Measurements from ENCODE around the gene CREB3L2.
"Not testable (repeated sequence)": the region's sequence is repeated elsewhere in the genome, so short reads cannot be mapped to it uniquely, and the experiment has no call there.

CREB3L2 gene

DNA sequence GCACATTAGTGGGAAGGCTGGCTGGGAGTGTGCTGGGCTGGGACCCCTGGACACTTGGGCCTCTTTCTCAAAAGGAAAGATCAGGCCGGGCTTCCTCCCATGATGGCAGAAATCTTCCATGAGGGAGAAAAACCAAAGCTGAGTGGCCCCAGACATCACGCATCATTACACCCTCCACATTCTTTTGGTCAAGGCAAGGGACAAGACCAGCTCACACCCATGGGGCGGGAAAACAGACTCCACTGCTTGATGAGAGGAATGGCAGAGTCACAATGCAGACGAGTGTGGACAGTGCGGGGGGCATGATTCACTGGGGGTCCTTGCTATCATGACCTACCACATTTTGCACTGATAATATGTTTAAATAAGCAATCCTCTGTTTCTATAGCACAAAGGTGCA, 73.3 kb downstream of the CREB3L2 start:
- no peak for DNase-seq

DNA sequence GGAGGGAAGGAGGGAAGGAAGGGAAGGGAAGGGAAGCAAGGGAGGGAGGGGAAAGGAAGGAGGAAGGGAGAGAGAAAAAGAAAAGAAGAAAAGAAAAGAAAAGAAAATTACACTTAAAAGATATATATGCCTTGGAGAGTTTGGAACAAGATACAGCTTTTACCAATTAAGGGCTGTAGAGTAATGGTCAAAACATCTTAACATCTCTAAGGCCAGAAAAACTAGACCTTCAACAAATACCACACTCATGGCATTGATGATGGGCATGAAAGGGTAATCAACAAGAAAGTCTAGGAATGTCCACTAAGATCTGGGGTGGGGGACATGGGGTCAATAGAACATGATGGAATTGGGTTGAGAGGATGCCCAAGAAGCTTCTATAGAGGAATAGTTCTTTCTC, 74.5 kb downstream of the CREB3L2 start:
- no peak for DNase-seq

DNA sequence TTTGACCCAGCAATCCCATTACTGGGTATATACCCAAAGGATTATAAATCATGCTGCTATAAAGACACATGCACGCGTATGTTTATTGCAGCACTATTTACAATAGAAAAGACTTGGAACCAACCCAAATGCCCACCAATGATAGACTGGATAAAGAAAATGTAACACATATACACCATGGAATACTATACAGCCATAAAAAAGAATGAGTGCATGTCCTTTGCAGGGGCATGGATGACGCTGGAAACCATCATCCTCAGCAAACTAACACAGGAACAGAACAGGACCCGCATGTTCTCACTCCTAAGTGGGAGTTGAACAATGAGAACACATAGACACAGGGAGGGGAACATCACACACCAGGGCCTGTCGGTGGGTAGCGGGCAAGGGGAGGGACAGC, 75.7 kb downstream of the CREB3L2 start:
- not testable (repeated sequence) for DNase-seq

DNA sequence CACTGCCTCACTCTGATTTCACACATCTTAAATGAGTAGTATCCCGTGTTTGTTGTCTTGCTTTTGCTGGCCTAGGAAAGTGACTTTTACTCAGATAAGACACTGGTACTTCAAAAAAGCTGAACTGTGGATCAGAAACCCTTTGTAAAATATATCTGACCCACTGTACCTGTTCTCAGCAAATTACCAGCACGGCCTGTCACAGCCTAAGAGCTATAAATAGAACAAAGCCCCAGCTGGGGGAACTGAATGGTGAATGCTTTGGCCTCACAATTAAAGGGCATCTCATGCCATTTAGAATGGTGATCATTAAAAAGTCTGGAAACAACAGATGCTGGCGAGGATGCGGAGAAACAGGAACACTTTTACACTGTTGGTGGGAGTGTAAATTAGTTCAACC, 76.1 kb downstream of the CREB3L2 start:
- DNase-seq, result no peak

DNA sequence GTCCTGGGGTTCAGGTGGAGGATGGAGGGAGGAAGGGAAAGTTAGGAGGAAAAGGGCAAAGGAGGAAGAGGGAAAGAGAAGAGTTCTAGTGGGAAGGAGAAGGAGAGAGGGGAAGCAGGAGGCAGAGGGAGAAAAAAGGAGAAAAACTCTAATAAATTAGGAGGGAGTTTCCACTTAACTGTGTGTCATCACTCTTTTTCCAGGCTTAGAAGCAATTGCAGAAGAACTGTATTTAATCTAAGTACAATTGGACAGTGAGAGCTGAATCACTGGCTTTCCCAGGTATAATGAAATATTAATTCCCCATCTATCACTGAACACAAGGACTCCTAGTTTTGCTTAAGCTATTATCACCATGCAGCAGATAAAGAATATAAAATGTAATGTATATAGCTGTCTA, 76.8 kb downstream of the CREB3L2 start:
- no peak for DNase-seq

DNA sequence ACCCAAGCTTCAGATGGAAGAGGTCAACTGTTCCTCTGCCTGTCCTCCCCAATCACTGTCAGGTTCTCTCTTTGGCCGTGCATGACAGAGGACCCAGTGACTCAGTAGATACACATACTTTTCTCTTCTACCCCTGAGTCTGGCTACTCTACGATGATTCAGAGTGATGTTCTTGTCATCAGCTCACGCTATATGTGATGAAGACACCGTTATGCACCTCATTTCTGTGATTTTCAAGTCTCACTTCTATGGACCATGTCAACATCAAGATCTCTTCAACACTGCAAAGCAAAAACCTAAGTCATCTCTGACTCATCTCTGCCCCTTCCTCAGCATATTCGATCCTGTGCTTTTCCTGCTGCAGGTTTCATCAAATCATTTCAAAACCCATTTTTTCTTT, 78.5 kb downstream of the CREB3L2 start:
- no peak for DNase-seq

DNA sequence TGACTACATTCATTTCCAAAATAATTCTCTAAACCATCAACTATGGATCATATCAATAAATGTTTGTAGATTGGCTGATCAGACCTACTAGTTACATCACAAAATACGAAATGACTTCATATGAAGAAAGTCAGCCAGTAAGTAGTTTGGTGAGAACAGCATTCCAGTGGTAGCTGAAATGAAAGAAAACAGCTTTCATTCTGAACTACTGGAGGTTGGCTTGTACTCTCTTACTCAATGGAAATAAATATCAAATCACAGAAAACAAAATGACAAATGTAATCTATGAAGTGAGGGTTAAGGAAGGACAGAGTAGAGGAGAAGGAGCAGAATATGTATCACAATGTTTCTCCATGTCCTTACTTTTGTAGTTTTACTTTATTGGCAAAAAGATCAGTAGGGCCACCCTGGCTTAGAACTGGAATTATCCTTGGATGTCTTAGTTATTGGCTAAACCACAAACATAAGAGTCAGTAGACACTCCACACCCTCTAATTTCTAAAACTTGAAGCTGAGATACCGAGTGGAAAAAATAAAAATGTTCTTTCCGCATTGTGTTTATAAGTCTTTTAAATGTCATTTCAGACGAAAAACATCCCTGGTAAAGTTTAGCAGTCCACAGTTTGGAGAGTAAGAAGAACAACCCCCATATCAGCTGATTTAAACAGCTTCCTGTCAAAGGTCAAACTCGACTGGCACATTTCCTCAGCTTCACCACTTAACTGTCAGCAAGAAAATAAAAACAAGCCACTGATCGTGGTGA, 81.1 kb downstream of the CREB3L2 start:
- no peak for DNase-seq

DNA sequence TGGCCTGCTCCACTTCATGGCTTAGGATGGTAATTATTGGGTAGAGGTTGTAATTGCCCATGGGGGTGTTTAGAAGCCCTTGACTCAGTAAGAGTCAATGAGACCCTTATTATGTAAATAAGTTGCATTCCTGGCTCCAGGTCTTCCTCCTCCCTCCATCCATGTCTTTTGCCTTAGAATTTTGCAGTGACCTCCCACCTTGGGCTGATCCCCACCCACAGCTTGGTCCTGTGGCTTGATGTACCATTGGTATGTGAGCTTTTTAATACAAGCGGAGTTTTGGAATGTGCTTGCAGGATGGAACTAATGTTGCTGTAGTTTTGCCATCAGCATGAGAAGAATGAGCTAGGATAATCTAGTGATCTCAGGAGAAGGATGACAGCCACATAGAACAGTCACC, 81.9 kb downstream of the CREB3L2 start:
- no peak for DNase-seq

DNA sequence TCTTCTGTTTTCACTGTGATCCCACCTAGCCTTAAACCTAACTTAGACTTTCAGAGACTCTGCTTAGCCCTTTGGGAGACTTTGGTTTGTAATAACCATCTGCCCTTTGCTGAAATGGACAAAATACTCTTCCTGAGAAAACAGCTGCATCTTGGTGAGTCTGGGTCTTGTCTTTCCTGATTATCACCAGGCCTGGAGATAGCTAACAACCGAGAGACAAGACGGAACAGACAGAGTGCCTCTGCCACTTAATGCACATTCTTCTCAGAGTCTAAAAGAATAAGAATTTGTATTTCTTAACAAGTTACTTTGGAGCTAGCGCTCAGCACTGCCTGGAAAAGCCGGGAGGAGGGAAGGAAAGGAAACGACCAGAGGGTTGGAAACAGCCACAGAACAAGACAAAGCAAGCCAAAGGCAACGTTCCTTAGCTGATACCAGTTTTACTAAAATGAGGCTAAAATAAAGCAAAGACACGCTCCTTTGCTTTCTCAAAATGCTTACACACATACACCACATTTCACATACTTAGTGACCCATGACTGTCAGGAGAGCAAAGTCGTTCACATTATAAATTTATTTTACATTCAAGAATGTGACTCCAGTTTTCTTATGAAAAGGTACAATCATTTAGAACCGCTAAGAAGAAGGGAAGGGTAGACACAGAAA, 84.8 kb downstream of the CREB3L2 start:
- no peak for DNase-seq

DNA sequence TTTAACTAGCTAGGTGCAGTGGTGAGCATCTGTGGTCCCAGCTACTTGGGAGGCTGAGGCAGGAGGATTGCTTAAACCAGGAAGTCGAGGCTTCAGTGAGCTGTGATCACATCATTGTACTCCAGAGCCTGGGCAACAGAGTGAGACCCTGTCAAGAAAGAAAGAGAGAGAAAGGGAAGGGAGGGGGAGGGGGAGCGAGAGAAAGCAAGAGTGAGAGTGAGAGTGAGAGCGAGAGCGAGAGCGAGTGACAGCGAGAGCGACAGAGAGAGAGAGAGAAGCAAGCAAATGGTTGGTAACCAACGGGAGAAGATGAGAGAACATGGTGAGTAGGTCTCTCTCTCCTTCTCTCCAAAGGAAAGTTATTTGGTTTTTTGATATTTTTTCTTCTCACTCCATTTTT, 85.3 kb downstream of the CREB3L2 start:
- DNase-seq, result no peak

DNA sequence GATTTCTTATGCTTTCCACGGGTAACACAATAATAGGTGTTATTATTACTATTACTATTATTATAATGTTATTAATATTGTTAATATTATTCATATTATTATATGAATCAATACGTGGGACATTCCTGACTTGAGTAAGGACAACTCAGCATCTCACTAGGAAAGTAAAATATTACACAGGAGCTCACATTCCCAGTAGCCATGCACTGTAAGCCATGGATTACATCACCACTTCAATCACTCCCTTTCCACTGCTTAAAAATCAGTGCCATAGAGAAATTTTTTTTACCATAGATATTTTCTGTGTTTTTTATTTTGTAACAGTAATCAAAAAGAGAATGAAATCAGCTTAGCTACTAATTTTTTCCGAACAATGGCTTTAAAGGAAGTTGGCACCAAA, 86.6 kb downstream of the CREB3L2 start:
- no peak for DNase-seq

DNA sequence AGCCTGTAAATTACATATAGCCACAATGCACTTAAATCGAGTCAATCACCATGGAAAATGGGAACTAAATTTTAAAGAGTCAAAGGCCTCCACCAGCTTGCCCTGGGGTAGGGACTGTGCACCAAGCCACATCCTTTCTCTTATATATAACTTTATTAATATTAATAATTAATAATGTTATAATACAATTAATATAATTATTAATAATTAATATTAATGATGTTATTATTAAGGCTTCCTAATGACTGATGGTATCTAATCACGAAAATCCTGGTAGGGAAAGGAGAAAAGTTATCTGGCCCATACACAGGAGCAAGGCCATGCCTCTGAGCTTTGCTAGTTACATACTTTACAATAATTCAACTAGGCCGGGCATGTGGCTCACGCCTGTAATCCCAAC, 87.9 kb downstream of the CREB3L2 start:
- DNase-seq, result no peak

DNA sequence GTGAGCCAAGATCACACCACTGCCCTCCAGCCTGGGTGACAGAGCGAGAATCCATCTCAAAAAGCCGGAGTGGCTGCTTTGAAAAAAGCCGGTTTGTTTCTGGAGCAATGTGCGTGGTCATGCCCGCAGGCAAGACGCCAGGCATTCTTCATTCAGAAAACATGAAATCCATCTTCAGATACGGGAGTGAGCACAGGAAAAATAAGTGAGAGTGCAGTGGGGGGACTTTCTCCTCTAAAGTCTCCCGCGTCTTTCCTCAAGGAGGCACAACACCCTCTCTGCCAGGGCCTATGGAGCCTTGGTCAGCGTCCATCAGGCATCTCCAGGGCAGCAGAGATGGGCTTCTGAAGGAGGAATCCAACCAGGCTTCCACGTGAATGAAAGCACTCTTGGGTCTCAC, 92.8 kb downstream of the CREB3L2 start:
- DNase-seq, result no peak

DNA sequence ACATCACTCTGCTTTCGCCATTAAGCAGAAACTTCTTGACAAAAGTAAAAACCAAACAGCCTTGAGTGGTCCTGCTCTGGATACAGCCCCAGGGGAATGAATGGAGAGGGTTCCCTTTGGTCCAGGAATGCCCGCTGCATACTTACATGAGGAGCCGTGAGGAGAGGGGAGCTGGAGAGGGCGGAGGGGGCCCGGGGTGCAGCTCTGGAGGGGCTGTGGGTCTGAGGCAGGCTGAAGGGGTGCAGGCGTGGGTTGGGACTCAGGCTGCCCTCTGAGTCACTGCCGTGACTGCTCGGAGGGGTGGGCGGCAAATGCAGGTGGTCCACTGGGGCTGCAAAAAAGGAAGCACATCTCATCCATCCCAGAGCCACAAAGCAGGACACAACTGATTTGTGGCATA, 93.8 kb downstream of the CREB3L2 start:
- DNase-seq, result no peak

DNA sequence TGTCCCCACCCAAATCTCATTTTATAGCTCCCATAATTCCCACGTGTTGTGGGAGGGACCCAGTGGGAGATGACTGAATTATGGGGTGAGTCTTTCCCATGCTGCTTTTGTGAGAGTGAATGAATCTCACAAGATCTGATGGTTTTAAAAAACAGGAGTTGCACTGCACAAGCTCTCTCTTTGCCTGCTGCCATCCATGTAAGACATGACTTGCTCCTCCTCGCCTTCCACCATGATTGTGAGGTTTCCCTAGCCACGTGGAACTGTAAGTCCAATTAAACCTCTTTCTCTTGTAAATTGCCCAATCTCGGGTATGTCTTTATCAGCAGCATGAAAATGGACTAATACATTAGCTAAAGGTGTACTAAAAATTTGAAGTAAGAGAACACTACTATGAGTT, 95.2 kb downstream of the CREB3L2 start:
- not testable (repeated sequence) for DNase-seq

DNA sequence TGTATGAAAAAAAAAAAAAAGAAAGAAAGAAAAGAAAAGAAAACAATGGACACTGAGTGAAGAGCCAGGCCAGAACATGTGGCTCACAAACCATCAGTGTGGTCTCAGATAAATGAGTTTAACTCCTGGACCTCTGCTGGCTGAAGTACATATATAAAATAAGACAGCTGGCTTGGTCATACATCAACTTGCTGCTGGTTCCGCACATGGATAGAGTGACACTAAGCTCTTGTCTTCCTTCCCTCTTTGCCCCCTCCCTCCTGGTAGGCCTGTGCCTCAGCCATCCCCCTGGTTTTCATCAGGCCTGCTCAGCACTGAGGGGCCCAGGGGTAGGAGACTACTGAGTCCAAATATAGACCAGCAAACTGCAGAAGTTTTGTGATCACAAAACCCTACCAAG, 97.1 kb downstream of the CREB3L2 start:
- DNase-seq, result no peak

DNA sequence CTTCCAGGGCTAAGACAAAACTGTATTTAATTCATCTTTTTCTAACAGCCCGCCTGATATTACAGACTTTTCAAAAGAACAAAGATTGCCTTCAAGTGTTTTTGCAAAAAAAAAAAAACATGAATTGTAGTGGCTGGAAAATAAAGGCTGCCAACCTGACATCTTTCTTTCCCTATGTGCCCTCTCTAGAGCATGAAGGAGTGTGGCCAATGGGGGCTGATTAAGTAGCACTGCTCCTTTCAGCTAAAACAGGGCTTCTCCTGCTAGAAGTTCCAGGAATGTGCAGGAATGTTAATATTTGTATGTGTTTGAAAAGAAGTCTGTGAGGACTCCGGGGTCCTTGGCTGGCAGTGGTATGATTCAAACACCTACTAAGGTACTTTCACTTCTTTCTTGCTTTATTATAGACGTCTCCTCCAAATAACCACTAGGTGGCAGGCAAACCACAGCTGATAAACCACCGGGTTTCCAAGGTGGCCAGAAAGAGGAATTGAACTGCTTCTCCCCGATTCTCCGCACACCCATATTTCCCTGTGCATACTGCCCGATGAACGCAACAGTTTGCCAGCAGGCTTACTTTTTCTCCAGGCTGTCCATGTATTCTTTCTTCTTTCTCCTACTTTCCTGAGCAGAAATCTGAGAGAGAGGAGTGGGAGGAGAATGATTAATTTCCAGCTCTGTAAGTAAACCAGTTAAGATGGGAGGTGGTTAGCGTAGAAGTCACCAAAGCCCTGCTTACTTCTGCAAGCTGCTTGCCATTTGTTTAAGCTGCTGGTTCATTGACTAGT, 98.3 kb downstream of the CREB3L2 start:
- DNase-seq, result peak; percentile 59

DNA sequence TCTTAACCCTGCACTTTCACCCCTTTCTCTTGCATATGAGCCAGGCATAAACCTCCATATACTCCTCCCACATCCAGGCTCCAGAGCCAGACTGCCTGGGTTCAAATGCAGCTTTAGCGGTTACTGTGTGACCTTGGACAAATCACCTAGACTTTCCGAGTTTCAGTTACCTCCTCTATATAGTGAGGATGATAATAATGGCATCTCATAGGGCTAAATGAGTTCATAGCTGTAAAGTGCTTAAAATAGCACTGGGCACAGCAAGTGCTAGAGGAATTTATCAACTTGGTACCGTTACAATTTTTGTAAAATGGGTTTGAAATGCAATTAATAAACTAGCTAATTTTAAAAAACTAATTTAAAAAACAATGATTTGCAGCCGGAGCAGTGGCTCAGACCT, 101.7 kb downstream of the CREB3L2 start:
- no peak for DNase-seq

DNA sequence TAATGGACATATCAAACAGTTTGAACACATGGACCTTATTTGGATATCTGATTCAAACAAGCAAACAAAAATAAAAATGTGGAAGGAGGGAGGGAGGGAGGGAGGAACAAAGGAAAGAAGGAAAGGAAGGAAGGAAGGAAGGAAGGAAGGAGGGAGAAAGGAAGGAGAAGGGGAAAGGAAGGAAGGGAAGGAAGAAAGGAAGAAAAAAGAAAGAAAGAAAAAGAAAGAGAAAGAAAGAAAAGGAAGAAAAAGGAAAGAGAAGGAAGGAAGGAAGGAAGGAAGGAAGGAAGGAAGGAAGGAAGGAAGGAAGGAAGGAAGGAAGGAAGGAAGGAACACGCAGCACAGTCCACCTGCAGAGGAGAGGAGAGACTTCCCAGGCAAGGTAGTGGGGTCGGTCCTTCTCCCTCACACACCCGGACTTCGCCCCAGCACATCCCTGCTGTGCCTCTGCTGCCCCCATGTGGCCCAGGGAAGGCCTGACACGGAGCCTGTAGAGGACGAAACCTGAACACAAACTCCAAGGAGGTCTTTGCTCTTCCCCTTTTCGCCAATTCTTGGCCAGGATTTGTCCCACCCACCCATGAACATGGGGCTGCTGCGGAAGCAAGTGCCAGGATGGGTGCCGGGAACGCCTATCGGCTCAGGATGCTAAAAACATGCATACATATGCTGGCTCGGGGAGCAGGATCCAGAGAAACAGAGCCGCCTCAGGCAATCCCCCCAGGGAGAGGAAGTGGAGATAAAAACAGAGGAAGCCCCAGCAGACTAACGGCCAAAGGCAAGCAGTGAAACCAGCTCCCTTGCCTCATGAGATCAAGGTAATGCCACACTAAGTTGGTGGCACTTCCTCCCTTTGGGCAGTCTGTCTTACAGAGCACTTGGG, 102.8 kb downstream of the CREB3L2 start:
- DNase-seq, result peak; percentile 74

DNA sequence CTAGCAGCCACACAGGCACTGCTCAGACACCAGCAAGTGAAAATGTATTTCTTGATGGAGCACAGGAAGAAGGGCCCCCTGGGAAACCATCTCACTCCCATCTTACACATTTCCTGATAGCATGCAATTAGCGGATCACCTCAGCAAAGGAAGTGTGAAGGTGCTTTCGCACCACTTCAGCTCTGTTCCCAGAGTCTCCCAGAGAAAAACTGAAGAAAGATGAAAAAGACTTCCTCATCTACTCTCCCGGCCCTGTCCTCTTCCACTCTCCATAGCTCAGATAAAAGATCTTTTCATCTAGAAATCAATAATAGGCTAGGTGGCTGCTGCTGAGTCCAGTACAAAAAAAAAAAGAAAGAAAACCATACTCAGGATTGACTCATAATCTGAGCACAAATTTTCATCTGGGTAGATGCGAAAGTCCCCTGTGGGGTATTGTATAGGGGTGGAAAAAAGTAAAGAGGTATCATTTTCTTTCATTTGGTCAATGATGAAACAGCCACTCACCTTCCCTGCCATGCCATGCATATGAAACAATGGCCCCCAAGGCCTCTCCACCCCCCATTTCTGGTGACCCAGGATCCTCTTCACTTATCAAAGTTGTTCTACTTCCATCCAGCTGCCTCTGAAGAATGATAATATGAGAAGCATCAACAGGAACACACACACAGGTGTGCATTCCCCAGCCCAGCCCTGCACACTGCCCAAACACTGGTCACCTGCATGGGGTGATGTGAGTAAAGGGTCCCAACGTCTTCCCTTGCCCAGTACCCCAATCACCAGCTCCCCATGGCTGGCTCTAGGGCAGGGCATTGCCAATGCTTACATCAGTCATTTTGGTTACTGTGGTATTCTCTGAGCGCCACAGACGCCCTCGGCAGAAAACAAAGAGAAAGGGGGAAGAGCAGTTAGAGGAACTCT, 106.3 kb downstream of the CREB3L2 start:
- no peak for DNase-seq

DNA sequence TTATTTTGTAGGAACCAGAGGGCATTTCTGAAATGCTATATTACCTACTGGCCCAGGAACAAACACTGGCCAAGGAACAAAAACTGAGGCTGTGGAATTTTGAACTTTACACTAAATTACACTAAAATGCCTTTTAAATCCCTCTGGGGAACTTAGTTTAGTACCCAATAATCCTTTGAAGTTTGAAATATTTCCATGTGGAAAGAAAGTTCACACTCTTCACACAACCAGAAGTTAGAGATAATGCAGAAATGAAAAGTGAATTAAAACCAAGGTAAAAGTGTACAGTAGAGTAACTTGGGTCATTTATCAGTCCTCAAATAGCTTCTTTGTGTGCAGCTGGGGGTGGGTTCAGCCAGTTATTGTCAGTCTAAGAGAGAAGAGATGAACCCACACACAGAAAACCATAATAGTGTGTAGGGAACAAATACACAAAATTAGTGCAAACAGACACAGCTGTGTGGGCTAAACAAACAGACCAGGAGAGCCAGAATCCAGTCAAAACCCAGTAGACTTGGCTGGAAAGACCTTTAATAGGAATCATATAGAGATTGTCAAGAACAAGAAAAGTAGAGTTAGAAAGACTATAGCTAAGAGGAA, 108.6 kb downstream of the CREB3L2 start:
- peak; percentile 67 for DNase-seq

All from NCI-H146 (cell line).